HepG2 (cell line): ENCODE measurements around the gene DVL3. TPM values are rescaled to one million over a fixed set of nuclear protein-coding genes. Genes with fewer than 3 reads are reported as not detected.

Experiments
- ATAC-seq: fragments of 200-7000 bp; cut with Tn5 transposase; 3 replicates; pipeline ENCODE4 v1.9.1; 2020; ENCODE audit warnings: mild to moderate bottlenecking, moderate library complexity
- BruUV-seq: library from RNA; stranded (reverse); fragments of 400-500 nt; replicated peaks from 2 replicates; lab custom pipeline; 2021; lab: Mats Ljungman, UMichigan
- CTCF ChIA-PET: fragments of 300-600 bp; formaldehyde crosslinking; extraction: SDS; loops from one replicate; lab custom pipeline; 2021; ENCODE audit warnings: low total read pairs, inconsistent platforms, low intra/inter-chr PET ratio; lab: Yijun Ruan, JAX
- POLR2A ChIA-PET: fragments of 350-600 bp; sonication (Branson Sonifier 250); formaldehyde crosslinking; loops from one replicate; lab custom pipeline; 2020; ENCODE audit warnings: antibody characterized with exemption, inconsistent platforms; lab: Yijun Ruan, JAX
- DNase-seq: peaks from one replicate; pipeline ENCODE4 v3.0.0-alpha.2; 2015; ENCODE audit warnings: low spot score
- FAIRE-seq: peaks from 3 replicates; lab custom pipeline; 2011; peaks lifted over from hg19 to GRCh38; lab: Jason Lieb, UNC
- H2AFZ ChIP-seq: one replicate; pipeline ENCODE4 v1.6.1; 2011; ENCODE audit warnings: low read length, inconsistent platforms
- H3K27ac ChIP-seq: fragments of 300-600 bp; 3 replicates; pipeline ENCODE4 v1.8.0; 2011; ENCODE audit warnings: mixed run types, mild to moderate bottlenecking, mixed read lengths, low read length, inconsistent platforms; ENCODE audit not compliant: insufficient read depth; ENCODE audit errors: extremely low read length
- H3K27me3 ChIP-seq, 2 experiments: fragments of 200-600 bp in 1 of 2; 2 replicates in 1 of 2; 3 replicates in 1 of 2; pipeline versions ENCODE4 v1.6.0 to v1.8.0; 2011; ENCODE audit warnings: low read length in 2 of 2, mild to moderate bottlenecking in 2 of 2, moderate library complexity in 2 of 2, inconsistent platforms in 1 of 2; ENCODE audit not compliant: insufficient read depth in 2 of 2, control insufficient read depth in 1 of 2
- H3K36me3 ChIP-seq, 2 experiments: fragments of 200-600 bp in 1 of 2; replicated peaks in 1 of 2; 2 replicates in 1 of 2; 3 replicates in 1 of 2; pipeline versions ENCODE4 v1.5.1 to v1.8.0; 2011; ENCODE audit warnings: low read length in 2 of 2, inconsistent platforms in 1 of 2; ENCODE audit not compliant: insufficient read depth in 2 of 2, control insufficient read depth in 1 of 2
- H3K4me1 ChIP-seq: 2 replicates; pipeline ENCODE4 v1.5.1; 2012; ENCODE audit warnings: low read length, inconsistent platforms; ENCODE audit not compliant: insufficient read depth
- H3K4me2 ChIP-seq: 2 replicates; pipeline ENCODE4 v1.6.0; 2011; ENCODE audit warnings: low read depth, low read length, inconsistent platforms
- H3K4me3 ChIP-seq, 3 experiments: fragments of 200-600 bp in 1 of 3; sonication (generic), shearing (Covaris generic) in 1 of 3; replicated peaks in 1 of 3; 2 replicates each; pipeline ENCODE4 v1.5.1; 2011 to 2016; ENCODE audit warnings: low read length in 3 of 3, inconsistent platforms in 2 of 3, low read depth in 2 of 3, mild to moderate bottlenecking in 2 of 3, control low read depth in 1 of 3, mixed read lengths in 1 of 3; ENCODE audit not compliant: insufficient read depth in 1 of 3
- H3K79me2 ChIP-seq: one replicate; pipeline ENCODE4 v1.6.1; 2011; ENCODE audit warnings: low read length, inconsistent platforms; ENCODE audit not compliant: insufficient read depth
- H3K9ac ChIP-seq: 2 replicates; pipeline ENCODE4 v1.6.0; 2011; ENCODE audit warnings: mild to moderate bottlenecking, low read depth, low read length, inconsistent platforms; ENCODE audit not compliant: insufficient read depth
- H3K9me3 ChIP-seq: 2 replicates; pipeline ENCODE4 v1.5.1; 2012; ENCODE audit warnings: mild to moderate bottlenecking, low read length
- H4K20me1 ChIP-seq: 2 replicates; pipeline ENCODE4 v1.6.0; 2011; ENCODE audit warnings: inconsistent platforms, mild to moderate bottlenecking, low read length, moderate library complexity; ENCODE audit not compliant: insufficient read depth
- ARID4A ChIP-seq: sonication (generic); formaldehyde crosslinking; IDR thresholded peaks from 2 replicates; pipeline ENCODE4 v1.5.0; 2020; ENCODE audit warnings: mild to moderate bottlenecking, missing genetic modification reagents, borderline replicate concordance
- ATF2 ChIP-seq: sonication (generic); formaldehyde crosslinking; IDR thresholded peaks from 2 replicates; pipeline ENCODE4 v1.4.0; 2020; ENCODE audit warnings: missing genetic modification reagents
- BHLHE40 ChIP-seq: IDR thresholded peaks from 2 replicates; pipeline ENCODE4 v1.6.1; 2011; ENCODE audit warnings: low read length, improper control_type of control experiment
- CBX5 ChIP-seq: sonication (generic); formaldehyde crosslinking; IDR thresholded peaks from 2 replicates; pipeline ENCODE4 v1.4.0; 2020; ENCODE audit warnings: missing genetic modification reagents, borderline replicate concordance
- MIER3 ChIP-seq: IDR thresholded peaks from 2 replicates; pipeline ENCODE4 v1.6.1; 2016; ENCODE audit warnings: missing compliant biosample characterization, borderline replicate concordance
- NCOA2 ChIP-seq: sonication (generic); formaldehyde crosslinking; IDR thresholded peaks from 2 replicates; pipeline ENCODE4 v1.8.0; 2022; ENCODE audit warnings: inconsistent platforms
- POGZ ChIP-seq: sonication (generic); formaldehyde crosslinking; IDR thresholded peaks from 2 replicates; pipeline ENCODE4 v1.4.0; 2020; ENCODE audit warnings: mild to moderate bottlenecking, missing genetic modification reagents
- STAT5B ChIP-seq: sonication (generic); formaldehyde crosslinking; IDR thresholded peaks from 2 replicates; pipeline ENCODE4 v1.4.0; 2020; ENCODE audit warnings: missing genetic modification reagents
- ZNF260 ChIP-seq: sonication (generic); formaldehyde crosslinking; IDR thresholded peaks from 2 replicates; pipeline ENCODE4 v1.4.0; 2020; ENCODE audit warnings: missing genetic modification reagents, low read depth, mild to moderate bottlenecking, borderline replicate concordance
- ZNF776 ChIP-seq: sonication (generic); formaldehyde crosslinking; IDR thresholded peaks from 2 replicates; pipeline ENCODE4 v1.4.0; 2020; ENCODE audit warnings: mild to moderate bottlenecking, missing genetic modification reagents
- WGBS: methylation state at CpG from one replicate; pipeline ENCODE4 v1.1.6; 2017; ENCODE audit warnings: low lambda C conversion rate; 5-methylcytosine and 5-hydroxymethylcytosine counted together
- in situ Hi-C: cut with HindIII; loops from 2 replicates; pipeline ENCODE4 v1.10.0; 2017; ENCODE audit warnings: low pct_unique_long_range_greater_than_20kb; ENCODE audit not compliant: extremely low pct_ligation_motif_present
- intact Hi-C: fragments of 100-400 bp; cut with micrococcal nuclease; formaldehyde crosslinking; loops from one replicate; pipeline ENCODE4 v1.10.0; 2022; ENCODE audit not compliant: unreplicated experiment
- polyA plus RNA-seq, 8 experiments: library from polyadenylated mRNA; depleted of rRNA in 3 of 8; stranded (reverse) in 7 of 8; unstranded in 1 of 8; fragments of >200 nt; fragmentation: Illumina TruSeq in 4 of 8; extraction: Trizol in 4 of 8; gene quantifications; 2 replicates each; pipeline versions ENCODE4 v1.2.1 to v1.2.3, GENCODE V29; 2011 to 2016; ENCODE audit warnings: low read depth in 4 of 8, missing spikeins in 1 of 8, mixed read lengths in 1 of 8; ENCODE audit not compliant: insufficient read depth in 1 of 8
- total RNA-seq, 5 experiments: library from RNA; depleted of rRNA; stranded (reverse); fragments of >200 nt; fragmentation: Illumina TruSeq; extraction: Trizol; gene quantifications; 2 replicates each; pipeline ENCODE4 v1.2.3, GENCODE V29; 2016; ENCODE audit warnings: low read depth in 1 of 5

The DVL3 gene
- total and polyA plus RNA-seq, 2 of the 13 experiments (the other 11 are each of a cell fraction or from before 2014, with no cell fraction given) = 29.0 to 36.1 TPM

- FAIRE-seq = no peak
- H3K27ac ChIP-seq = no peak overlapping the region
- intact Hi-C loops = loop anchor here (5.0 kb wide), 1 partner anchor 41 kb away; no protein-coding TSS in a partner anchor
- ATAC-seq = no peak
- H4K20me1 ChIP-seq = peaks cover 4% of the 10 kb centered on the region; the same call in 1 of the 2 replicates
- H3K9ac ChIP-seq = no peak overlapping the region
- H3K4me3 ChIP-seq = no peak overlapping the region; a peak in 1 of 6 replicates
- H3K36me3 ChIP-seq = peaks cover 29 to 64% of the 10 kb centered on the region in 2 experiments
- DNase-seq = no peak
- H3K4me1 ChIP-seq = peaks cover 25% of the 10 kb centered on the region
- in situ Hi-C loops = no loop called here
- no peak for TF ChIP-seq ATF2 (CRISPR knock-in tag)
- TF ChIP-seq STAT5B (CRISPR knock-in tag) = no peak
- TF ChIP-seq ARID4A = no peak
- no peak for TF ChIP-seq POGZ
- TF ChIP-seq ZNF260 (CRISPR knock-in tag) = no peak
- no peak for TF ChIP-seq MIER3
- no peak for TF ChIP-seq NCOA2 (CRISPR knock-in tag)
- no peak for TF ChIP-seq CBX5 (CRISPR knock-in tag)
- TF ChIP-seq ZNF776 (CRISPR knock-in tag) = no peak
- no peak for TF ChIP-seq BHLHE40
- no peaks in the 10 kb centered on the region for H3K9me3 ChIP-seq
- H3K4me2 ChIP-seq = 0 out of 2 replicates have a peak overlapping the region, but pooled peaks have one; percentile 90
- no peak overlapping the region for H2AFZ ChIP-seq
- POLR2A ChIA-PET = no interaction called here
- CTCF ChIA-PET = no interaction called here
- H3K79me2 ChIP-seq = peaks cover 32% of the 10 kb centered on the region
- H3K27me3 ChIP-seq = no peaks in the 10 kb centered on the region; a peak in 1 of 5 replicates
- BruUV-seq = no TSS peak
- 89% methylated on average over 17 of the region's 17 CpGs for WGBS
Observed at GRCh38 chr3:184188080-184188479, 32.9 kb downstream of the DVL3 start.
